A673 (cell line): ENCODE data around the gene RAB27A.

Experiments
- EZH2 ChIP-seq: fragments of 200-600 bp; sonication (generic); IDR thresholded peaks from 2 replicates; pipeline ENCODE4 v1.6.1; 2017; ENCODE audit warnings: borderline replicate concordance, low read depth, mild to moderate bottlenecking, mixed read lengths, antibody characterized with exemption, low read length; ENCODE audit not compliant: poor library complexity, severe bottlenecking
- TF ChIP-seq, protein P1 (sequence below): fragments of 300-800, 200-600 bp; sonication (generic); conservative IDR thresholded peaks from 2 replicates; pipeline ENCODE4 v1.5.1; 2017; ENCODE audit warnings: low read depth, mild to moderate bottlenecking, antibody characterized with exemption, low read length, moderate library complexity, mixed read lengths

DNA sequence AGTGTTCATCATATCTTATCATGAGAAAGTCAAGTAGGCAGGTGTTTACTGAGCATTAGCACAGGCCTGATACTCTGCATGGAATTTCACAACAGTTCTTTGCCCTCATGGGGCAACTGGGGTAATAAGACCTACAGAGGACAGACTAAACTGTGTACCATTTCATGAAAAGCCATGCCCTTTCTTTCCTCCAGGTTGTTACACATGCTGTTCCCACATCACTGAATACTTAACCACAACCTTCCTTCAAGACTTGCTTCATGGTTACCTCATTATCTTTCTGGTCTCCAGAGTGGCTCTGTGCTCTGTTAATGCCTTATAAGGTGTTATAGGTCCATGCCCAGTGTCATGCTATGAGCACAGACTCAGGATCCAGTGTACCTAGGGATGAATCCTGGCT lies 64.7 kb downstream of the RAB27A start:
- TF ChIP-seq, protein P1, sequence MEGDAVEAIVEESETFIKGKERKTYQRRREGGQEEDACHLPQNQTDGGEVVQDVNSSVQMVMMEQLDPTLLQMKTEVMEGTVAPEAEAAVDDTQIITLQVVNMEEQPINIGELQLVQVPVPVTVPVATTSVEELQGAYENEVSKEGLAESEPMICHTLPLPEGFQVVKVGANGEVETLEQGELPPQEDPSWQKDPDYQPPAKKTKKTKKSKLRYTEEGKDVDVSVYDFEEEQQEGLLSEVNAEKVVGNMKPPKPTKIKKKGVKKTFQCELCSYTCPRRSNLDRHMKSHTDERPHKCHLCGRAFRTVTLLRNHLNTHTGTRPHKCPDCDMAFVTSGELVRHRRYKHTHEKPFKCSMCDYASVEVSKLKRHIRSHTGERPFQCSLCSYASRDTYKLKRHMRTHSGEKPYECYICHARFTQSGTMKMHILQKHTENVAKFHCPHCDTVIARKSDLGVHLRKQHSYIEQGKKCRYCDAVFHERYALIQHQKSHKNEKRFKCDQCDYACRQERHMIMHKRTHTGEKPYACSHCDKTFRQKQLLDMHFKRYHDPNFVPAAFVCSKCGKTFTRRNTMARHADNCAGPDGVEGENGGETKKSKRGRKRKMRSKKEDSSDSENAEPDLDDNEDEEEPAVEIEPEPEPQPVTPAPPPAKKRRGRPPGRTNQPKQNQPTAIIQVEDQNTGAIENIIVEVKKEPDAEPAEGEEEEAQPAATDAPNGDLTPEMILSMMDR: no peak
- no peak for TF ChIP-seq EZH2
